Coronary artery (tissue), 2 donors: ENCODE results near the gene CATSPERB.
"Not testable (repeated sequence)": the region's sequence is repeated elsewhere in the genome, so short reads cannot be mapped to it uniquely, and the experiment has no call there.

Experiments
- DNase-seq: peaks from one replicate; pipeline ENCODE4 v3.0.0-alpha.2; 2017; ENCODE audit warnings: low spot score
- H3K27ac ChIP-seq, 2 donors: fragments of 200-600 bp; sonication (generic); one replicate each; pipeline ENCODE4 v1.5.1; 2016 to 2019
- H3K4me3 ChIP-seq: fragments of 200-600 bp; sonication (generic); 2 replicates; pipeline ENCODE4 v1.5.1; 2016; ENCODE audit warnings: mild to moderate bottlenecking, moderate library complexity
- CTCF ChIP-seq: fragments of 200-600 bp; sonication (generic); IDR thresholded peaks from one replicate; pipeline ENCODE4 v1.5.1; 2019; ENCODE audit warnings: antibody characterized with exemption

CATSPERB gene

GRCh38 chr14:91573894-91574837, 157.7 kb downstream of the CATSPERB start:
- TF ChIP-seq CTCF, result no peak
- peak; percentile 81 for DNase-seq
- H3K4me3 ChIP-seq, result peak overlapping the region; percentile 75
- H3K27ac ChIP-seq, result peak overlapping the region; percentile 70 to 74

DNA sequence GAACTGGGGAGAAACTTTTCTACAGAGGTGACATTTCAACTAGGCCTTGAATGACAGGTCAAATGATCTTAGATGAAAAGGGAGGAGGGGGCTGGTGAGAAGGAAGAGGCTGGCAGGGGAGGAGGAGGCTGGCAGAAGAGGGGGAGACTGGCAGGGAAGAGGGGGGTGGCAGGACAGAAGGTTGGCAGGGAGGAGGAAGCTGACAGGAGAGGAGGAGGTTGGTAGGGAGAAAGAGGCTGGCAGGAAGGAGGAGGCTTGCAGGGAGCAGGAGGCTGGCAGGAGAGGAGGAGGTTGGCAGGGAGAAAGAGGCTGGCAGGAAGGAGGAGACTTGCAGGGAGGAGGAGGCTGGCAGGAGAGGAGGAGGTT, 158.4 kb downstream of the CATSPERB start:
- H3K4me3 ChIP-seq, result peak overlapping the region; percentile 75
- no peak overlapping the region for H3K27ac ChIP-seq
- no peak for DNase-seq
- no peak for TF ChIP-seq CTCF

DNA sequence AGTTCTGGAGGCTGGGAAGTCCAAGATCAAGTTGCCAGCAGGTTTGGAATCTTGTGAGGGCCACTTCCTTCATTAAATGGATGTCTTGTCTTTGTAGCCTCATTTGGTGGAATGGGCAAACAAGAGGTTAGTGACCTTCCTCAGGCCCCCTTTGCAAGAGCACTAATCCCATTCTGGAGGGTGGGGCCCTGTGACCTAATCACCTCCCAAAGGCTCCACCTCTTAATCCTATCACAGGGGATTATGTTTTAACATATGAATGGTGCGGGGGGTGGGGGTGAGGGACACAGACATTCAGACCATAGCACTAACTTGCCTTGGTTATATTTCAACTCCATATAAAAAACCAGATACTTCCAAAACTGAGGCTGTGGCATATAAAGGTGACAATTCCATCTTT, 161.9 kb downstream of the CATSPERB start:
- TF ChIP-seq CTCF, result no peak
- no peak overlapping the region for H3K4me3 ChIP-seq
- no peak for DNase-seq
- no peak overlapping the region for H3K27ac ChIP-seq

GRCh38 chr14:91569301-91569700, 162.6 kb downstream of the CATSPERB start:
- H3K4me3 ChIP-seq, result no peak overlapping the region
- no peak for TF ChIP-seq CTCF
- DNase-seq, result no peak

GRCh38 chr14:91568626-91569025, 163.3 kb downstream of the CATSPERB start:
- no peak overlapping the region for H3K27ac ChIP-seq
- no peak overlapping the region for H3K4me3 ChIP-seq
- DNase-seq, result no peak
- no peak for TF ChIP-seq CTCF

More at GRCh38 chr14:91569301-91569700, 162.6 kb downstream of the CATSPERB start:
- no peak overlapping the region for H3K27ac ChIP-seq

GRCh38 chr14:91567827-91568226, 164.1 kb downstream of the CATSPERB start:
- not testable (repeated sequence) for DNase-seq, H3K27ac ChIP-seq, H3K4me3 ChIP-seq

DNA sequence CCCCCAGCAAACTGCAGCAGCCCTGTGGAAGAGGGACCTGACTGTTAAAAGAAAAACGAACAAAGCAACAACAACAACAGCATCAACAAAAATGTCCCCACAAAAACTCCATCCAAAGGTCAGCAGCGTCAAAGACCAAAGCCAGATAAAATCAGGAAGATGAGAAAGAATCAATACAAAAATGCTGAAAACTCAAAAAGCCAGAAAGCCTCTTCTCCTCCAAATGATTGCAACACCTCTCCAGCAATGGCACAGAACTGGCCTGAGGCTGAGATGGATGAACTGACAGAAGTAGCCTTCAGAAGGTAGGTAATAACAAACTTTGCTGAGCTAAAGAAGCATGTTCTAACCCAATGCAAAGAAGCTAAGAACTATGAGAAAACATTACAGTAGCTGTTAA, 176.4 kb downstream of the CATSPERB start:
- Histone ChIP-seq H3K27ac (no peak overlapping the region), H3K4me3 (no peak overlapping the region)
- no peak for DNase-seq
- TF ChIP-seq CTCF, result no peak
